Breast epithelium (tissue), 4 donors: ENCODE data around the gene POLR1D. TPM values are rescaled to one million over a fixed set of nuclear protein-coding genes. Genes with fewer than 3 reads are reported as not detected.
A peak's percentile ranks its signal among the peaks of the same experiment; 100 is the strongest.

Experiments
- DNase-seq, 2 donors: peaks; one replicate each; pipeline ENCODE4 v3.0.0-alpha.2; 2019; ENCODE audit warnings: low spot score in 2 of 2
- H3K27ac ChIP-seq, 2 donors: fragments of 200-600 bp; sonication (generic) in 1 of 2; one replicate each; pipeline ENCODE4 v1.5.1; 2016 to 2019; ENCODE audit warnings: mild to moderate bottlenecking in 1 of 2
- H3K27me3 ChIP-seq, 2 donors: fragments of 200-600 bp; sonication (generic) in 1 of 2; one replicate each; pipeline versions ENCODE4 v1.5.1 to v1.6.0; 2017 to 2019; ENCODE audit warnings: control low read depth in 1 of 2, mild to moderate bottlenecking in 1 of 2
- H3K36me3 ChIP-seq: fragments of 200-600 bp; one replicate; pipeline ENCODE4 v1.5.1; 2019
- H3K4me1 ChIP-seq, 2 donors: fragments of 200-600 bp; sonication (generic); one replicate each; pipeline ENCODE4 v1.5.1; 2016 to 2019; ENCODE audit warnings: control low read depth in 1 of 2
- H3K4me3 ChIP-seq, 3 donors: fragments of 200-600 bp; sonication (generic); 1 replicate in 2 of 3; 2 replicates in 1 of 3; pipeline ENCODE4 v1.5.1; 2016 to 2019; ENCODE audit warnings: mild to moderate bottlenecking in 3 of 3, moderate library complexity in 2 of 3
- H3K9me3 ChIP-seq, 2 donors: fragments of 200-600 bp; sonication (generic) in 1 of 2; one replicate each; pipeline ENCODE4 v1.5.1; 2016 to 2019; ENCODE audit warnings: control low read depth in 1 of 2
- CTCF ChIP-seq, 3 donors: fragments of 450-650 bp; IDR thresholded peaks; one replicate each; pipeline ENCODE4 v1.5.1; 2016 to 2017; ENCODE audit warnings: antibody characterized with exemption in 3 of 3, mild to moderate bottlenecking in 3 of 3, moderate library complexity in 3 of 3
- POLR2A ChIP-seq: fragments of 450-650 bp; IDR thresholded peaks from one replicate; pipeline ENCODE4 v1.6.1; 2016; ENCODE audit warnings: antibody characterized with exemption, mild to moderate bottlenecking, moderate library complexity
- POLR2AphosphoS5 ChIP-seq, 3 donors: sonication (generic); formaldehyde crosslinking; IDR thresholded peaks; one replicate each; pipeline ENCODE4 v1.6.1; 2017; ENCODE audit warnings: antibody characterized with exemption in 3 of 3
- intact Hi-C: fragments of 100-400 bp; cut with DNase I; formaldehyde crosslinking; loops from one replicate; pipeline ENCODE4 v1.15.1; 2023; ENCODE audit warnings: low total_unique reads
- total RNA-seq, 3 donors: library from RNA; depleted of rRNA; stranded (reverse); fragments of >200 nt; gene quantifications; one replicate each; pipeline ENCODE4 v1.1.0, GENCODE V29; 2016

Gene POLR1D, protein sequence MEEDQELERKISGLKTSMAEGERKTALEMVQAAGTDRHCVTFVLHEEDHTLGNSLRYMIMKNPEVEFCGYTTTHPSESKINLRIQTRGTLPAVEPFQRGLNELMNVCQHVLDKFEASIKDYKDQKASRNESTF
- total RNA-seq = 100 to 1,000 TPM; 103 to 130 (median 115) TPM

DNA sequence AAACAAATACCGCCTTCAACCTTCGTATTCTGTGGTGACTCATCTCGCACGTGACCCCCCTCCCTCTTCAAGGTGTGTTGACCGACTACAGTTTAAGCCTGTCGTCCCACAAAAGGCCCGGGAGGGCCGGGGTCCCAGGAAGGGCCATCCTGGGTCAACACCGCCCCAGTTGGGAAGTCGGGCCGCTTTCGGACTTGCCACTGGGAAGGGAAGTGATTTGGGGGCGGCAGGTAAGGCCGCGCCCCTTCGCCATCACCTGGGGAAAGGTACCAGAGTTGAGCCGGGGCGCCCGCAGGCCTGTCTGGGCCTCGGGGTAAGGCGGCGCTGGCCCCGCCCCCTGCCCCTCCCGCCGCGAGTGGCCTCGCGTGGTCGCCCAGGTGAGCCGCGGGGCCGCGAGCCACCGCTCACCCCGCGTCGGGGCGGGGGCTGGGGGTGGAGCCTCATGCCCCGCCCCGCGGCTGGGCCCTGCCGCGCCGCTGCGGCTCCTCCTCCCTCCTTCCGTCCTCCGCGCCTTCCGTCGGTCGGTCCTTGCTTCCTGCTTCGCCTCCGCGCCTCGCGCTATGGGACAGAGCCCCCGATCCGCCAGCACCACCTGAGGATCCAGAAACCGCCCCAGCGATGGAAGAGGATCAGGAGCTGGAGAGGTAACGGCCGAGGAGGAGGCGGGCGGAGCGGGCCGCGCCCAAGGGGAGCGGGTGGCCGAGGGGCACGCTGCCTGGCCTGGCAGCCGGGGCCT is at the start of gene POLR1D:
Gene POLR1D, plus strand, starts transcription at position 527 of the 736 bp plus-strand sequence. Its CDS starts 92 bp downstream, at position 619.
- DNase-seq = peak; percentile 76 to 84
- peaks cover 0 to 14% of the 10 kb centered on the region in 2 donors for H3K4me1 ChIP-seq
- intact Hi-C loops = loop anchor here (5.0 kb wide), 1 partner anchor 434 kb away; no protein-coding TSS in a partner anchor
- peak within 1 kb of the TSS; percentile 97 to 99 for H3K27ac ChIP-seq
- no peaks in the 10 kb centered on the region for H3K36me3 ChIP-seq
- peak within 1 kb of the TSS; percentile 82 to 93 (median 93) for H3K4me3 ChIP-seq
- no peaks in the 10 kb centered on the region for H3K27me3 ChIP-seq
- TF ChIP-seq POLR2AphosphoS5 (IDR thresholded peaks at IDR 0.05) (peak; percentile 72 to 86 (median 79)), POLR2A (peak; percentile 28), CTCF (IDR thresholded peaks at IDR 0.05) (no peak)
- H3K9me3 ChIP-seq = no peaks in the 10 kb centered on the region

GRCh38 chr13:27572234-27572901 is 49.3 kb upstream of the POLR1D start:
- no peaks in the 10 kb centered on the region for H3K4me1 ChIP-seq
- H3K27ac ChIP-seq = no peak overlapping the region
- H3K36me3 ChIP-seq = peaks cover 1% of the 10 kb centered on the region
- no peak overlapping the region for H3K4me3 ChIP-seq
- H3K27me3 ChIP-seq = no peaks in the 10 kb centered on the region
- TF ChIP-seq POLR2AphosphoS5 (IDR thresholded peaks at IDR 0.05) = no peak
- no peak for TF ChIP-seq POLR2A
- TF ChIP-seq CTCF (IDR thresholded peaks at IDR 0.05) = no peak
- H3K9me3 ChIP-seq = no peaks in the 10 kb centered on the region
- DNase-seq = no peak
- intact Hi-C loops = no loop called here

GRCh38 chr13:27573265-27573664 is 48.4 kb upstream of the POLR1D start:
- no peak for DNase-seq
- Histone ChIP-seq H3K27me3 (no peaks in the 10 kb centered on the region), H3K4me3 (no peak overlapping the region), H3K4me1 (no peaks in the 10 kb centered on the region), H3K9me3 (no peaks in the 10 kb centered on the region), H3K27ac (no peak overlapping the region), H3K36me3 (no peaks in the 10 kb centered on the region)
- no peak for TF ChIP-seq CTCF (IDR thresholded peaks at IDR 0.05)
- no peak for TF ChIP-seq POLR2AphosphoS5 (IDR thresholded peaks at IDR 0.05)
- TF ChIP-seq POLR2A = no peak
- intact Hi-C loops = no loop called here

GRCh38 chr13:27574661-27575060 is 47.0 kb upstream of the POLR1D start:
- Histone ChIP-seq H3K36me3 (no peaks in the 10 kb centered on the region), H3K4me1 (no peaks in the 10 kb centered on the region), H3K9me3 (no peaks in the 10 kb centered on the region), H3K27ac (no peak overlapping the region), H3K27me3 (no peaks in the 10 kb centered on the region), H3K4me3 (no peak overlapping the region)
- no peak for TF ChIP-seq POLR2AphosphoS5 (IDR thresholded peaks at IDR 0.05)
- no peak for TF ChIP-seq CTCF (IDR thresholded peaks at IDR 0.05)
- TF ChIP-seq POLR2A = no peak
- intact Hi-C loops = no loop called here
- no peak for DNase-seq
